BLaER1 (cell line): ENCODE measurements around the gene HDAC4.

Experiments used
- H3K27ac ChIP-seq: shearing (Covaris generic); formaldehyde crosslinking; 2 replicates; pipeline ENCODE4 v1.8.1; 2022
- H3K27me3 ChIP-seq: shearing (Covaris generic); formaldehyde crosslinking; 2 replicates; pipeline ENCODE4 v1.8.1; 2022
- H3K36me3 ChIP-seq: shearing (Covaris generic); formaldehyde crosslinking; 2 replicates; pipeline ENCODE4 v1.8.1; 2022
- H3K4me1 ChIP-seq: shearing (Covaris generic); formaldehyde crosslinking; 2 replicates; pipeline ENCODE4 v1.8.1; 2022
- H3K4me2 ChIP-seq: shearing (Covaris generic); formaldehyde crosslinking; 2 replicates; pipeline ENCODE4 v1.8.1; 2022
- H3K4me3 ChIP-seq: shearing (Covaris generic); formaldehyde crosslinking; 2 replicates; pipeline ENCODE4 v1.8.1; 2022
- H3K9ac ChIP-seq: shearing (Covaris generic); formaldehyde crosslinking; 2 replicates; pipeline ENCODE4 v1.8.1; 2022
- H3K9me3 ChIP-seq: shearing (Covaris generic); formaldehyde crosslinking; 2 replicates; pipeline ENCODE4 v1.8.1; 2022
- H4K20me1 ChIP-seq: shearing (Covaris generic); formaldehyde crosslinking; 2 replicates; pipeline ENCODE4 v1.8.1; 2022
- Cebpa-rat ChIP-seq: shearing (Covaris generic); IDR thresholded peaks from 2 replicates; pipeline ENCODE4 v1.8.1; 2022

The HDAC4 gene

DNA sequence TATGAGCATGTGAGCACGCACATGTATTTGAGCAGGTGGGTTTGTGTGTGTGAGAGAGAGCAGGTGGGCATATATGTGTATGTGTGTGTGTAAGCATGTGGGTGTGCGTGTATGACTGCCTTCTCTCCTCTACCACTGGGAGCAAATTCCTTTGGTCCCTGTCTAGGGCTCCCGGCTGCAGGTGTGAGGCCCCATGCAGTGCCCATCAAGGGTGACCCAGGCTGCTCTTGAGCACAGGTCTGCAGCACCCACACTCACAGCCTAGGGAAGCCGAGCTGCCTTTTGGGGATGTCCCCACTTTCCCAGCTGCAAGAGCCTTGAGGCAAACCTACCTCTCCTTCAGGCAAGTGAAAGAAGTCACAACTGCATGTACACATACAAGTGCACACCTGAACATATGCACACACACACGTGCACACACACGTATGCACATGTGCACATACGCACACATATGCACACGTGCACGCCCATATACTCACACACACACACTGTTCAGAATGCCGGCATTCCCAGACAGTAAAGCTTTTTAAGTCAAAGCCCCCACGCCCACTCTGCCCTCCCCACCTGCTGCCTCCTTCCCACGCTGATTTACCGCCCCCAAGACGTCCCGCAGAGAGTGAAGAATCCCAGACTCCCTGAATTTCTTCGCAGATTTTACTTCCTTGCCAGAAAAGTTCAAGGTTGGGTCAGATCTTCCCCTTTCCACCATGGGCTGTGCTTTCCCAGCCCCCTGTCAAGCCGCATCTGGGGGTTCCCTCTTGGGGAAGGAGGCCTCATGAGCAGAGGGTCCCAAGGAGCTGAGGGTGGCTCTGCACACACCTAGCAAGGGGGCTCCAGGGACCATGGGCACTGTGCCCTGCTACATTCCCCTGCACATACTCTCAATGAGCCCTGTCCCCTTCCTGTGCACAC, 382.3 kb downstream of the HDAC4 start:
- TF ChIP-seq Cebpa-rat = no peak
- H3K9me3 ChIP-seq = no peaks in the 10 kb centered on the region
- H3K27me3 ChIP-seq = no peaks in the 10 kb centered on the region
- H3K4me2 ChIP-seq = no peak overlapping the region
- H3K27ac ChIP-seq = no peak overlapping the region
- peaks cover 8% of the 10 kb centered on the region; the same call in 1 of the 2 replicates for H3K4me1 ChIP-seq
- H3K4me3 ChIP-seq = no peak overlapping the region
- no peaks in the 10 kb centered on the region for H3K36me3 ChIP-seq
- no peak overlapping the region for H3K9ac ChIP-seq
- no peaks in the 10 kb centered on the region for H4K20me1 ChIP-seq

DNA sequence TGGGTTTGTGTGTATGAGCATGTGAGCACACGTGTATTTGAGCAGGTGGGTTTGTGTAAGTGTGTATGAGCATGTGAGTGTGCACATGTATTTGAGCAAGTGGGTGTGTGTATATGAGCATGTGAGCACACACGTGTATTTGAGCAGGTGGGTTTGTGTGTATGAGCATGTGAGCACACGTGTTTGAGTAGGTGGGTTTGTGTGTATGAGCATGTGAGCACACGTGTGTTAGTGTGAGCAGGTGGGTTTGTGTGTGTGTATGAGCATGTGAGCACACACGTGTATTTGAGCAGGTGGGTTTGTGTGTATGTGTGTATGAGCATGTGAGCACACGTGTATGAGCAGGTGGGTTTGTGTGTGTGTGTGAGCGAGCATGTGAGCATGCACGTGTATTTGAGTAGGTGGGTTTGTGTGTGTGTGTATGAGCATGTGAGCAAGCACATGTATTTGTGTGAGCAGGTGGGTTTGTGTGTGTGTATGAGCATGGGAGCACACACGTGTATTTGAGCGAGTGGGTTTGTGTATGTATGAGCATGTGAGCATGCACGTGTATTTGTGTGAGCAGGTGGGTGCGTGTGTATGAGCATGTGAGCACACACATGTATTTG, 383.2 kb downstream of the HDAC4 start:
- no peaks in the 10 kb centered on the region for H4K20me1 ChIP-seq
- peaks cover 8% of the 10 kb centered on the region; the same call in 1 of the 2 replicates for H3K4me1 ChIP-seq
- no peak for TF ChIP-seq Cebpa-rat
- H3K9me3 ChIP-seq = no peaks in the 10 kb centered on the region
- no peak overlapping the region for H3K4me2 ChIP-seq
- no peak overlapping the region for H3K9ac ChIP-seq
- no peak overlapping the region for H3K27ac ChIP-seq
- no peaks in the 10 kb centered on the region for H3K36me3 ChIP-seq
- H3K4me3 ChIP-seq = no peak overlapping the region
- H3K27me3 ChIP-seq = no peaks in the 10 kb centered on the region

DNA sequence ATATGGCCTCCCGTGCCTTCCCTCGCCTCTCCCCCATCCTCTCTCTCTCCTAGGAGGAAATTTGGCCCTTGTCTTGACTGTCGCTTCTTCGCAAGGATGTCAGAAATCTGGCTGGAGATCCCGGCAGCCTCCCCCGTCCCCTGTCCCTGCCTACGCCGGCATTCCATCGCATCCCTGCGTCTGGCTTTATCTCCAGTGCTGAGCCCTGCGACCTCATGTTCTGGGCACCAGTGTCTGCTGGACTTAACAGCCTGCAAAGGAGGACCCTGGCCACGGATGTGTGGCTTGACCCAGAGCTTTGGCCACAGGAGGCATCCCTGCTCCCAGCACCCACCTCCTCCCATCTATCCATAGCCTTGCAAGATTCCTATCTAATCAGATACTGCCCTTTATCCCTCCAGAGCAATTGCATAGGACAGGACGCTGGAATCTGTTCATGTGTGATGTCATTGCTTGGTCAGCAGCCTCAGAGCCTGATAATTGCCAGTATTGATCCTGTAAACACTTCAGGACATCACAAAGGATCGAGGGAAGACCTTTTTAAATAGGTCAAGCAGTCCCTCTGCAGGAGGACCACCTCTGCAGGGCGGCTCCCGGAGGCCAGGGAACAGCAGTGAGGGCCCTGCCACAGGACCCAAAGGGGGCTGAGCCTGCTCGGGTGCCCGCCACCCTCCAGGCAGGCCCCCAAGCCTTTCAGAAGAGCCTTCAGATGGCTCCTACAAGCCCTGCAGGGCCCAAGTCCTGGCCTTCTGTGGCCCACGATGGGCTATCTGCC, 384.7 kb downstream of the HDAC4 start:
- Histone ChIP-seq H3K27me3 (no peaks in the 10 kb centered on the region), H3K9ac (no peak overlapping the region), H3K4me2 (no peak overlapping the region), H3K27ac (no peak overlapping the region), H4K20me1 (no peaks in the 10 kb centered on the region), H3K4me1 (peaks cover 22% of the 10 kb centered on the region), H3K36me3 (no peaks in the 10 kb centered on the region), H3K9me3 (no peaks in the 10 kb centered on the region), H3K4me3 (no peak overlapping the region)
- no peak for TF ChIP-seq Cebpa-rat

DNA sequence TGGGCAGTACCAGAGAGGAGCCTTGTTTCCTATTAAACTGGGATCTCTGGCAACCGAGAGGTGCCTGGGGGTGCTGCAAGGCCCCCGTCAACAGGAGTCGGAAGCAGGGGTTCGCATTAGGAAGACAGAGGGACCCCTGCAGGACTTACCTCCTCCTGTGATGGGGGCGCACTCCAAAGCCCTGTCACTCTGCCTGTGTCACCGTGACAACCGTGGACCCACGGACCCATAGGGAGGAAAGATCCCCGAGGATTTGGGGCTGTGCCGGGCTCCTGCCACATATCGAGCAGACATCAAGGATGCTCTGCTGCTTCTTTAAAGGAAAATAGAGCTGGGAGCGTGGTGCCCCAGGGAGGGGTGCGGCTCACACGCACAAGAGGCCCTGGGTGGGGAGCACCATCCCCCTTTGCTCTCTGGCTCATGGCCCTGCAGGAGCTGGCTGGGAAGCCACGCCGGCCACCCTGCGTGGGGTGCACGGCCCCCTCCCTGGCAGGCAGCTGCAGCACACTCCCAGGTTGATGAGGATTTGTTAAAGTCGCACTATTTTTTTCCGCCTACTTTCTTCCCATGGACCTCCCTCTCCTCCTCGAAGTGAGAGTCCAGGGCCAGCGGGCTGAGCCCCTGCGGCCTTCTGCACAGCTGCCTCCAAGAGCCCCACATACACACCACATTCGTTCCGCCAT, 385.5 kb downstream of the HDAC4 start:
- Histone ChIP-seq H3K4me1 (peaks cover 29% of the 10 kb centered on the region), H3K4me2 (no peak overlapping the region), H3K9me3 (no peaks in the 10 kb centered on the region), H3K9ac (no peak overlapping the region), H3K27ac (no peak overlapping the region), H4K20me1 (no peaks in the 10 kb centered on the region), H3K4me3 (no peak overlapping the region), H3K27me3 (no peaks in the 10 kb centered on the region), H3K36me3 (no peaks in the 10 kb centered on the region)
- no peak for TF ChIP-seq Cebpa-rat

DNA sequence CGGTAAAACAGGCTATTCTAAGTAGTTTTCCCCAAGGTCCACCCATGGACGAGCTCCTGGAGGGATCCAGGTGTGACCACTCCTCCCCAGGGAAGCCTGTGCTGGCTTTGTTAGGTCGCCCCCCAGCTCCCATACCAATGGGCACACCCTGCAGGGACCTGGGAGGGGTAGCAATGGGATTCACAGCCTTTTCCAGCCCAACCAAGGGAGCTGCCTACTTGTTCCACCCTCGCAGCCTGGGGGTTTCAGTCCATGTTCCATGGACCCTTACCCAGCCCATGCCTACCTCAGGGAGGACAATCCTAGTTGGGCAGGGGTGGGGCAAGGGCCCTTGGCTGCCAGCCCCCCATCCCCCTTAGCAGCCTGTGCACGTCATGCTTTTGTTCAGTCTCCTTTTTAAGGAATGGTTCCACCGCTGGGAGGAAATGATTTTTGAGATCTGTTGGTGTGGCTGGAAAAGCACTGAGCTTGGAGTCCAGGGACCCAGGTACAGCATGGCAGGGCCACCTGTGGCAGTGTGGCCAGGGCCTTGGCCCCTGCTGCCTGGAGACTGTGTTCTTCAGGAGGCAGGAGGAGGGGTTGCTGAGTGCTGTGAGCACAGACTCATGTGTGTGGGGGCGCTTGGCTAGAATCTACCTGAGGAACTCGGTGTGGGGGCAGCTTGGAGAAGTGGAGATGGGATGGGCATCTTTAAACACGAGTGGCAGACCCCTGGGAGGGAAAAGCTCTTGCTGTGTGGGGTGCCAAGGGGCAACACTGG, 386.2 kb downstream of the HDAC4 start:
- Histone ChIP-seq H3K9ac (no peak overlapping the region), H3K9me3 (no peaks in the 10 kb centered on the region), H4K20me1 (no peaks in the 10 kb centered on the region), H3K36me3 (no peaks in the 10 kb centered on the region), H3K4me1 (peaks cover 37% of the 10 kb centered on the region), H3K27ac (no peak overlapping the region), H3K27me3 (no peaks in the 10 kb centered on the region), H3K4me2 (0 out of 2 replicates have a peak overlapping the region, but pooled peaks have one; percentile 0), H3K4me3 (no peak overlapping the region)
- TF ChIP-seq Cebpa-rat = no peak

DNA sequence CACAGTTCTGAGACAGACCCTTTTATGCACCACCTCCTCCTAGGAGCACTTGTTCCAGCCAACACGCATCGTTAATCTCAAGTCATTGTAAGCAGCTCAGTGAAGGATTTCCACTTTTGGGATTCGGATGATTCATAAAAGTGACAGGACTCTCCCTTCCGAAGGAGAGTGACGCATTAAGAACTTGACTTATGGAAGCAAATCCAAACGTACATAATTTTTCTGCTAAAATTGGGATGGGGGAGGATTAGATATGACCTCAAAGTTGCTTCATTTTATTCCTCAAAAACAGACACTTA, 387.2 kb downstream of the HDAC4 start:
- Histone ChIP-seq H3K9me3 (no peaks in the 10 kb centered on the region), H3K36me3 (no peaks in the 10 kb centered on the region), H3K4me3 (no peak overlapping the region), H4K20me1 (no peaks in the 10 kb centered on the region), H3K4me1 (peaks cover 47% of the 10 kb centered on the region), H3K27ac (no peak overlapping the region), H3K27me3 (no peaks in the 10 kb centered on the region), H3K4me2 (no peak overlapping the region), H3K9ac (no peak overlapping the region)
- TF ChIP-seq Cebpa-rat = no peak

DNA sequence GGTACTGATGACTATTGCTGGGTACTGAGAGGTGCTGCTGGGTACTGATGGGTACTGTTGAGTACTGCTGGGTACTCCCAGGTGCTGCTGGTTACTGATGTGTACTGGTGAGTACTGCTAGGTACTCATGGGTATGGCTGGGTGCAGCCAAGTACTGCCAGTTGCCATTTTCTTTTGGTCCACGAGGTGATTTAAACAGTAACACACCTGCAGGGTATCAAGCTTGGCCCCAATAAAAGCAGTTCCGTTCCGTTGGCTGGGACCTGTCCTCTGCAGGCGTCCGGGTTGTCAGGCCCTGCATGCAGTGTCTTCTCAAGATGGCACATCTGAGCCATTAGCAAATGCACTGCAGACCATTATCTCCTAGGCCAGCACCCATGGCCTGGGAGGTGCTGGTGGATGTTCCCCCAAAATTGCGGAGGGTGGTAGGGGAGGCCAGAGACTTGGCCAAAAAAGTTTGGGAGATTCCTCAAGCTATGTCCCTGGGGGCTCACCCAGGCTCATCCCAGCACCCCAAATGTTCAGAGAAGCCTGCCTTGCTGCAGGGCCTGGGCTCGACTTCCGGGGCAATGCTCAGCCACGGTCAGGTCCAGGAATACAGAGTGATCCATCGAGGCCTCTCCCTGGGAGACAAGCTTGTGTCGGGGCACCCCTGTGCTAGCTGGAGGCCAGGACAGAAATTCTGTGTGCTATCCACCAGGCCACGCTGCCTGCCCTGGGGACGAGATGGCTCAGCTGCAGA, 387.7 kb downstream of the HDAC4 start:
- H3K36me3 ChIP-seq = no peaks in the 10 kb centered on the region
- no peak overlapping the region for H3K4me2 ChIP-seq
- H3K27ac ChIP-seq = no peak overlapping the region
- H3K9me3 ChIP-seq = no peaks in the 10 kb centered on the region
- H3K4me1 ChIP-seq = peaks cover 52% of the 10 kb centered on the region
- TF ChIP-seq Cebpa-rat = no peak
- no peaks in the 10 kb centered on the region for H3K27me3 ChIP-seq
- no peaks in the 10 kb centered on the region for H4K20me1 ChIP-seq
- H3K4me3 ChIP-seq = no peak overlapping the region
- H3K9ac ChIP-seq = no peak overlapping the region

DNA sequence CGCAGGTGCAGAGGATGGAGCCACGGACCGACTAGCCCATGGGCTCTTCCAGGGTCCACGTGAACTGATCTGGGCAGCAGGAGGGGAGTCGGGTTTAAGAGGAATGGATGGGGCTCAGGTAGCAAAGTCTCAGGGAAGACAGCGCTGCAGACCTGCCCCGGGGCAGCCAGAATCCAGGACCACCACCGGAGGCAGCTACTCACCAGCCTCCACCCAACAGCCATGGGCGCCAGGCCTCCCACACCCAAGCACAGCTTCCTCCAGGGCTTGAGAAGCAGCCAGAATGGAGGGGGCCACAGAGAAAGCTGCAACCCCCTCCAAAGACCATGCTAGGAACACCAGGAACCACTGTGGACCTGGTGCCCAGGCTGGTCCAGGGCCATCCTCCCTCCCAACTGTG, 388.6 kb downstream of the HDAC4 start:
- Histone ChIP-seq H3K4me3 (no peak overlapping the region), H3K4me1 (peaks cover 61% of the 10 kb centered on the region), H3K9me3 (no peaks in the 10 kb centered on the region), H3K4me2 (peak overlapping the region; percentile 46), H3K36me3 (no peaks in the 10 kb centered on the region), H3K9ac (no peak overlapping the region), H4K20me1 (no peaks in the 10 kb centered on the region), H3K27me3 (no peaks in the 10 kb centered on the region), H3K27ac (no peak overlapping the region)
- TF ChIP-seq Cebpa-rat = no peak
